Hypothalamus (tissue), 51 donors: ENCODE measurements around the gene CARD10.

Experiments used
- DNase-seq, 51 donors: peaks; one replicate each; lab custom pipeline; 2025; lab: John Stamatoyannopoulos, UW

Gene CARD10

GRCh38 chr22:37505565-37505964 is 13.7 kb downstream of the CARD10 start:
- no peak for DNase-seq

DNA sequence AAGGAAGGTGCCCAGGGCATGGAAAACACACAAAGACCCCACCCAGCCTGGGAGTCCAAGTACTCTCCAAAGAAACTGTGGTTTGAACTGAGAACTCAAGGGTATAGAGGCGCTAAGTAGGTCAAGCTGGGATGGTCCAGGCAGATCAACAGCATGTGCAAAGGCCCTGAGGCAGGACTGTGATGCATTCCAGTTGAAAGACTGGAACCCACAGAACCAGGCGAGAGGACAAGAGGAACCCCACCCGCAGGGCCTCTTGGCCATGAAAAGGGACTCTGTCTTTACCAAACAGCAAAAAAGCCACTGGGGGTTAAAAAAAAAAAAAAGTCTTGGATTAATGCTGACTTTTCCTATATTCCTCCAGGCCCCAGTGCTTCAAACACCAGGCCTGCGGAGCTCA is 14.3 kb downstream of the CARD10 start:
- no peak for DNase-seq

- DNase-seq = no peak
Observed at GRCh38 chr22:37503850-37504249, 15.4 kb downstream of the CARD10 start.

DNA sequence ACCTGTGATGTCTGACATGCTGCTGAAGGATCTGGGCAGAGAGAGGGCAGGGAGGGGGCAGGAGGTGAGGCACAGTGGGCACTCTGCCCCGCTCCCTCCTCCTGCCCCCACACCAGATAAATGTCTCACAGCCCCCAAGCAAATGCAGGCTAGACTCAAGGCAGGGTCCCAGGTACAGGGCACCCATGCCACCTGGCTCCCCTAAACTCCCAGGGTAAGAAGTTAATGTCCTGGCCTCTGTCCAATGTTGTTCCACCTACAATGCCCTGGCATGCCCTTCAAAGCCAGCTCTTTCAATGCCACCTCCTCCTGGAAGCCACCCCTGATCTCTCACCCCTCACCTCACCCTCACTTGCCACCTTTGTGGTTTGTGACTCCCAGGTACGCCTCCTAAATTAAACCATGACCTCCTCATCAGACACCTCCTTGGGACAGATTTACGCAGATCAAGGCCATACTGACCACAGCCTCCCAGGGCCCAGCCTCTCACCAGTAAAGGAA is 16.0 kb downstream of the CARD10 start:
- no peak for DNase-seq

GRCh38 chr22:37502342-37503182 is 16.7 kb downstream of the CARD10 start:
- no peak for DNase-seq

DNA sequence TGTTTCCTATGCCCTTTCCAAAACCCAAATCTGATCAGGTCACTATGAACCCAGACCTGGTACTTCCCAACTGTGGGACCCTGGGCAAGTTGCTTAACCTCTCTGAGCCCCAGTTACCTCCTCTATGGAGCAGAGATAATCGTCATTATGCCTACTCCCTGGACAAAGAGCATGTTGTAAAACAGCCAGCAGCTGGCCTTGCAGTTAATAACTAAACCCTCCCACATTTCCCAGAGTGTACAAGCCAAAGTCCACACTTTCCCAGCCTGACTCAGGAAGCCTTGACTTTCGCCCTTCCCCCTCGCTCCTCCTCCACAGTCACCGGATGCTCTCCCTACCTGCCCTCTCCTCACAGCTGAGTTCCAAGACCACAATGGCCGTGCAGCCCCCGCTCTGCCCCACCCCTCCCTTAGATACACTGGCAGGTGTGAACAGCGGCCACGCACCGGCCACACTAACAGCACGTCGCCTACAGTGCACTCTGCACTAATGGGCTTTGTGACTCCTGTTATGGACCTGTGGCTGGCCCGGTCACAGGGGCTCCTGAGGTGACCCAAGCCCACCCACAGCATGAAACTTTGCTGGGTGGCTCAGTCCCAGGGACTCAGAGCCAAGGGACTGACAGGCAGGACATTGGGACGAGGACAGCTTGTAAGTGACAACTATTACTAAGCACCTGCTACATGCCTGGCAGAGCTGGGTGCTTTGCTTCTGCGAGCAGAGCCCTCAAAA is 17.4 kb downstream of the CARD10 start:
- no peak for DNase-seq

GRCh38 chr22:37500745-37501609 is 18.2 kb downstream of the CARD10 start:
- no peak for DNase-seq

- no peak for DNase-seq
Observed at GRCh38 chr22:37499789-37500540, 19.2 kb downstream of the CARD10 start.

GRCh38 chr22:37499027-37499707 is 20.0 kb downstream of the CARD10 start:
- DNase-seq = no peak

DNA sequence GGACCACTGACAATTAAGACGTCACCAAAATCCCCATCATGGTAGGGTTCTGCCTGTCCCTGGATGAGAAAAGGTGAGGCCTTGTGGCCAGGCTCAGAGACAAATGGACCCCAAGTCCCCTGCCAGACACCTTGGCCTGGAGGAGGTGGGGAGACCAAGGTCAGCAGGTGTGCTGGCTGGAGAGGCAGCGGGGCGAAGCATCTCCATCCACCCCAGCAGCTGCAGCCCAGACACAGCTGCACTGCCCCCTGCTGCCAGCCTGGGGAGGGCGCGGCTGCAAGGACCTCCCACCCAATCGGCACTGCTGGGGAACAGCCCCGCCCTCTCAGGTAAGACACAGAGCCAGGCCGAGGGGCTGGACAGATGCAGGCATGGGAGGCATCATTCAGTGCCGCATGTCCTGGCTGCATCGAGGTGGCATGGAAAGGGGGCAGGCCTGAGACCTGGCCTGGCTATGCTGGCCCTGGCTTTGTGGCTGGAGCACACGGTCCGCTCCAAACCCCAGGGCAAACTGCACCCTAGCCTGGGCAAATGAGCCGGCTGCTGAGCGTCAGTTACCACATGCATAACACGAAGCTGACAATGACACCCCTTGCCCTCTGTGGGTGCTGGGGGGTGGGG is 20.8 kb downstream of the CARD10 start:
- no peak for DNase-seq

- DNase-seq = no peak
Observed at GRCh38 chr22:37497062-37497599, 22.1 kb downstream of the CARD10 start.

DNA sequence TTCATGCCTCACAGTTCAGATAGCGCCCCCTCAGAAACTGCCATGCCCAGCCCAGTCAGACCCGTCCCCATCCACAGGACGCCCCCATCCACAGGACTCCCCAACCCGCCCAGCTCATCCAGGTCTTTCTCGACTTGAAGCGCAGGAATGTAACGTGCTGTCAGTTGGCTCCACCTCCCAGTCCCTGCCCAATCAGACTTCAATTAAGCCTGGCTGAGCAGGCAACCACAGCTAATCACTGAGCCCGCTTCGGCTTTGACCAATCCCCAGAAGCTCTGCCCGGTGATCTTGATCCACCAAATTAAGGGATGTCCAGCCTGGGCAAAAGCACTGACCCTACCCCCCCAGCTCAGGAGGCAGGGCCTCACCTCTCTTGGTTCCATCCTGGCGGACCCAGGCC is 22.6 kb downstream of the CARD10 start:
- DNase-seq = no peak

GRCh38 chr22:37493979-37494378 is 25.2 kb downstream of the CARD10 start:
- DNase-seq = no peak

DNA sequence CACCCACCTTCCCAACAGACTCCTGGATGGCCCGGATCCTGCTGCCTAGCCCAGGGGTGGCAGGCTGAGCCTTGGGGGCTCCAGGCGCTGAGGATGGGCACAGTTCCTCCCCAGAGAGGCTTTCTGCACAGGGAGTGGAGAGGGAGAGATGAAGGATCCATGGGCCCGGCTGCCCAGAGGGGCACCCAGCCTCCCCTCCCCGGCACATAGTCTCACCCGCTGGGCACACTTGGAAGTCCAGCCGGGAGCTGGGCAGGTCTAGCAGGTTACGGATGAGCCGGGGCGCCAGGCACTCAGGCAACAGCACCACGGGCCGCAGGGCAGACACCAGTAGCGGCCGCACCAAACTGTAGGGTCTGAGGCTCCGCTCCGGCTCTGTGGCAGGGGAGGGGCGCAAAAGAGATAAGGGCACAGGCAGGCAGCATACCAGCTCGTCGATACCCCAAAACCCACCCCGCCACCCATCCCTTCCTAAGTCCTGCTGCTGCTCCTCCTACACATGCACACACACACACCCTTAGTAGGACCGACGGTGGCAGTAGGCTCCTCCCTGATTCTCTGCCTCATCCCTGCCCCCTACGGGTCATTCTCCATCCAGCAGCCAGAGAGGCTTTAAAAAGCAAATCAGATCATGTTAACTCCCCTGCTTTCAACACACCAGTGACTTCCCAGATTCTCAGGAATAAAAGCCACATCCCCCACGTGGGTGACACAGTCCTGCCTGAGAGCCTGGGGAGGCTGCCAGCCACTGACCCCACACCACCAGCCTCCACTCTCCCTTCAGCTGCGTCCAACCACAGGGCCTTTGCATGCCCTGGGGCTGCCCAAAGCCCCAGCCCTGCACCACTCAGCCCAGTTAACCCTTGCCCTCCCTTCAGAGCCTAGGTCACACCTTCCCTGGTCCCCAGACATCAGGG is 26.5 kb downstream of the CARD10 start:
- peak in 1 of 51 donors; percentile 30 for DNase-seq

GRCh38 chr22:37491559-37492427 is 27.4 kb downstream of the CARD10 start:
- DNase-seq = no peak

- DNase-seq = no peak
Observed at GRCh38 chr22:37491106-37491505, 28.1 kb downstream of the CARD10 start.

DNA sequence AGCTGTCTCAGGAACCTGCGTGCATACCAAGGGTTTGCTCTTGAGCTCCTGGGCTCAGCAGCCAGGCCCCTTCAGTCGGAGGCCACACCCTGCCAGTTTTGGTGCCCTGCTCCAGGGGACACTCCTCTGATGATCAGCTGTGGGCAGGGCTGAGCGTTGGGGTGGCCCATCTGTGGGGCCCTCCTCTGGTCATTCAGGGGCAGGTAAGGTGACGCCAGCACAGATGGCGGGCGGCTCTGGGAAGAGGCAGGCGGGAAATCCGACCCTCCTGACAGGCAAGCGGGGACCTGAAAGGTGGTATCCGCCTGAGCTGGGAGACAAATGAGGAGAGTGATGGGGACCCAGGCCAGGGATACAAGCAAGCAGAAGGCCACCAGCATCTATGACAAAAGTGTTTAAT is 29.2 kb downstream of the CARD10 start:
- DNase-seq = no peak
